Activated T-cell treated with anti-CD3 and anti-CD28 coated beads for 1 hour (primary cell): Measurements from ENCODE around the gene PTPRN2.
"Not testable (repeated sequence)": the region's sequence is repeated elsewhere in the genome, so short reads cannot be mapped to it uniquely, and the experiment has no call there.

Source experiments
- DNase-seq: peaks from one replicate; pipeline ENCODE4 v3.0.0-alpha.2; 2020; ENCODE audit warnings: low read depth

The PTPRN2 gene

GRCh38 chr7:157791261-157791660 lies 796.4 kb downstream of the PTPRN2 start:
- DNase-seq = no peak

GRCh38 chr7:157789942-157790341 lies 797.7 kb downstream of the PTPRN2 start:
- DNase-seq = no peak

GRCh38 chr7:157789094-157789493 lies 798.5 kb downstream of the PTPRN2 start:
- DNase-seq = no peak

GRCh38 chr7:157788573-157788972 lies 799.0 kb downstream of the PTPRN2 start:
- no peak for DNase-seq

- DNase-seq = no peak
Measured at GRCh38 chr7:157787275-157787701, 800.3 kb downstream of the PTPRN2 start.

GRCh38 chr7:157786375-157787274 lies 801.0 kb downstream of the PTPRN2 start:
- DNase-seq = no peak

- no peak for DNase-seq
Measured at GRCh38 chr7:157785486-157786186, 802.0 kb downstream of the PTPRN2 start.

GRCh38 chr7:157784979-157785441 lies 802.6 kb downstream of the PTPRN2 start:
- no peak for DNase-seq

- DNase-seq = no peak
Measured at GRCh38 chr7:157784041-157784835, 803.4 kb downstream of the PTPRN2 start.

GRCh38 chr7:157782041-157782440 lies 805.6 kb downstream of the PTPRN2 start:
- no peak for DNase-seq

- DNase-seq = no peak
Measured at GRCh38 chr7:157780721-157781120, 806.9 kb downstream of the PTPRN2 start.

GRCh38 chr7:157780312-157780711 lies 807.3 kb downstream of the PTPRN2 start:
- DNase-seq = no peak

GRCh38 chr7:157779206-157779605 lies 808.4 kb downstream of the PTPRN2 start:
- no peak for DNase-seq

- DNase-seq = not testable (repeated sequence)
Measured at GRCh38 chr7:157777194-157777762, 810.3 kb downstream of the PTPRN2 start.

- DNase-seq = no peak
Measured at GRCh38 chr7:157775560-157776332, 811.9 kb downstream of the PTPRN2 start.

GRCh38 chr7:157775021-157775559 lies 812.5 kb downstream of the PTPRN2 start:
- no peak for DNase-seq

GRCh38 chr7:157774495-157774894 lies 813.1 kb downstream of the PTPRN2 start:
- no peak for DNase-seq

- DNase-seq = no peak
Measured at GRCh38 chr7:157773361-157773760, 814.3 kb downstream of the PTPRN2 start.

GRCh38 chr7:157772486-157773130 lies 815.0 kb downstream of the PTPRN2 start:
- no peak for DNase-seq

- no peak for DNase-seq
Measured at GRCh38 chr7:157771689-157772088, 815.9 kb downstream of the PTPRN2 start.
